ENCODE results near the gene CSNK1G3.

DNA sequence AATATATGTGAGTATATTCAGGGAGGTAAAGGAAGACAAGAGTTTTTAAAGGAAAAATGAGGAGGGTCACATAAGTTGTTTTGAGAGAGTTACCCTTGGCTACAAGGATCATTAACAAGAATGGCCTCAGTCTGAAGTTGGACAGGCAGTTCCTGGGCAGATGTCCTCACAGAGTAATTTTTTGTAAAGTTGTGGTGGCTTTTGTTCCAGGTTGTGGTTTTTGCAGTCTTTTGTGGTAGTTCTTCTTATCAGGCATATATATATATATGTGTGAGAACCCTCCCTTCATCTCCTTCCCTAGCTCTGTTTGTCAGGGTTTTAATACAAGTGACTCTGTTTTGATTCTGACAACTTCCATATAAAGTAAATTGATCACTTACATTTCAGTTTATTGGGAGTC, 60.0 kb downstream of the CSNK1G3 start:
- TF ChIP-seq CTCF (conservative IDR thresholded peaks at IDR 0.05) = no peak
- no peak for TF ChIP-seq ZFX (IDR thresholded peaks at IDR 0.05)

All from C4-2B (cell line).